Measurements from ENCODE around the gene RHOA. TPM values are rescaled to one million over a fixed set of nuclear protein-coding genes. Genes with fewer than 3 reads are reported as not detected.
A peak's percentile ranks its signal among the peaks of the same experiment; 100 is the strongest.
"Not testable (repeated sequence)": the region's sequence is repeated elsewhere in the genome, so short reads cannot be mapped to it uniquely, and the experiment has no call there.

The RHOA gene
- polyA plus RNA-seq, 1 donor = 332 TPM

- Histone ChIP-seq H3K27ac (ENCODE audit: low read length) (no peak overlapping the region), H3K4me1 (ENCODE audit: control insufficient read depth, insufficient read depth, low read length) (no peaks in the 10 kb centered on the region), H3K4me3 (ENCODE audit: low read length) (no peak overlapping the region), H3K9me3 (ENCODE audit: control insufficient read depth, low read depth, low read length) (no peaks in the 10 kb centered on the region), H3K27me3 (ENCODE audit: control insufficient read depth, insufficient read depth, low read length) (no peaks in the 10 kb centered on the region), H3K36me3 (ENCODE audit: control insufficient read depth, insufficient read depth, low read length) (peaks cover 28% of the 10 kb centered on the region)
- 100% methylated on average over 1 of the region's 3 CpGs for WGBS (ENCODE audit: insufficient coverage, low lambda C conversion rate)
- no peak for DNase-seq
These were observed 12.3 kb downstream of the RHOA start for GRCh38 chr3:49399461-49399860.

- 44% methylated on average over 3 of the region's 4 CpGs for WGBS (ENCODE audit: insufficient coverage, low lambda C conversion rate)
- H3K27me3 ChIP-seq (ENCODE audit: control insufficient read depth, insufficient read depth, low read length) = no peaks in the 10 kb centered on the region
- no peaks in the 10 kb centered on the region for H3K9me3 ChIP-seq (ENCODE audit: control insufficient read depth, low read depth, low read length)
- DNase-seq = peak; percentile 35 to 40
- no peak overlapping the region for H3K27ac ChIP-seq (ENCODE audit: low read length)
- peaks cover 21% of the 10 kb centered on the region for H3K36me3 ChIP-seq (ENCODE audit: control insufficient read depth, insufficient read depth, low read length)
- no peak overlapping the region for H3K4me3 ChIP-seq (ENCODE audit: low read length)
- H3K4me1 ChIP-seq (ENCODE audit: control insufficient read depth, insufficient read depth, low read length) = no peaks in the 10 kb centered on the region
These were observed 14.3 kb downstream of the RHOA start for GRCh38 chr3:49397470-49397869.

GRCh38 chr3:49391310-49391709 is 20.5 kb downstream of the RHOA start:
- not testable (repeated sequence) for DNase-seq; H3K27ac ChIP-seq (ENCODE audit: low read length); H3K36me3 ChIP-seq (ENCODE audit: control insufficient read depth, insufficient read depth, low read length); H3K4me3 ChIP-seq (ENCODE audit: low read length); H3K9me3 ChIP-seq (ENCODE audit: control insufficient read depth, low read depth, low read length); H3K4me1 ChIP-seq (ENCODE audit: control insufficient read depth, insufficient read depth, low read length); H3K27me3 ChIP-seq (ENCODE audit: control insufficient read depth, insufficient read depth, low read length)
- no CpG with 5 or more reads among the region's 10 CpGs for WGBS (ENCODE audit: insufficient coverage, low lambda C conversion rate)

GRCh38 chr3:49389297-49389696 is 22.5 kb downstream of the RHOA start:
- no peaks in the 10 kb centered on the region for H3K27me3 ChIP-seq (ENCODE audit: control insufficient read depth, insufficient read depth, low read length)
- no CpG with 5 or more reads among the region's 6 CpGs for WGBS (ENCODE audit: insufficient coverage, low lambda C conversion rate)
- H3K4me1 ChIP-seq (ENCODE audit: control insufficient read depth, insufficient read depth, low read length) = no peaks in the 10 kb centered on the region
- peaks cover 2% of the 10 kb centered on the region for H3K36me3 ChIP-seq (ENCODE audit: control insufficient read depth, insufficient read depth, low read length)
- no peak overlapping the region for H3K27ac ChIP-seq (ENCODE audit: low read length)
- H3K4me3 ChIP-seq (ENCODE audit: low read length) = no peak overlapping the region
- no peaks in the 10 kb centered on the region for H3K9me3 ChIP-seq (ENCODE audit: control insufficient read depth, low read depth, low read length)
- DNase-seq = no peak

GRCh38 chr3:49388289-49388820 is 23.4 kb downstream of the RHOA start:
- Histone ChIP-seq H3K36me3 (ENCODE audit: control insufficient read depth, insufficient read depth, low read length) (peaks cover 2% of the 10 kb centered on the region), H3K4me3 (ENCODE audit: low read length) (no peak overlapping the region), H3K27me3 (ENCODE audit: control insufficient read depth, insufficient read depth, low read length) (no peaks in the 10 kb centered on the region), H3K9me3 (ENCODE audit: control insufficient read depth, low read depth, low read length) (no peaks in the 10 kb centered on the region), H3K27ac (ENCODE audit: low read length) (no peak overlapping the region), H3K4me1 (ENCODE audit: control insufficient read depth, insufficient read depth, low read length) (no peaks in the 10 kb centered on the region)
- DNase-seq = no peak
- no CpG with 5 or more reads among the region's 1 CpG for WGBS (ENCODE audit: insufficient coverage, low lambda C conversion rate)

- WGBS (ENCODE audit: insufficient coverage, low lambda C conversion rate) = 100% methylated on average over 1 of the region's 2 CpGs
- no peak overlapping the region for H3K27ac ChIP-seq (ENCODE audit: low read length)
- peaks cover 2% of the 10 kb centered on the region for H3K36me3 ChIP-seq (ENCODE audit: control insufficient read depth, insufficient read depth, low read length)
- H3K27me3 ChIP-seq (ENCODE audit: control insufficient read depth, insufficient read depth, low read length) = no peaks in the 10 kb centered on the region
- no peak for DNase-seq
- H3K4me3 ChIP-seq (ENCODE audit: low read length) = no peak overlapping the region
- no peaks in the 10 kb centered on the region for H3K9me3 ChIP-seq (ENCODE audit: control insufficient read depth, low read depth, low read length)
- H3K4me1 ChIP-seq (ENCODE audit: control insufficient read depth, insufficient read depth, low read length) = no peaks in the 10 kb centered on the region
These were observed 24.1 kb downstream of the RHOA start for GRCh38 chr3:49387721-49388120.

GRCh38 chr3:49386056-49386756 is 25.6 kb downstream of the RHOA start:
- WGBS (ENCODE audit: insufficient coverage, low lambda C conversion rate) = 81% methylated on average over 3 of the region's 11 CpGs
- Histone ChIP-seq H3K27me3 (ENCODE audit: control insufficient read depth, insufficient read depth, low read length) (no peaks in the 10 kb centered on the region), H3K9me3 (ENCODE audit: control insufficient read depth, low read depth, low read length) (no peaks in the 10 kb centered on the region), H3K36me3 (ENCODE audit: control insufficient read depth, insufficient read depth, low read length) (peaks cover 2% of the 10 kb centered on the region), H3K27ac (ENCODE audit: low read length) (no peak overlapping the region), H3K4me3 (ENCODE audit: low read length) (no peak overlapping the region), H3K4me1 (ENCODE audit: control insufficient read depth, insufficient read depth, low read length) (no peaks in the 10 kb centered on the region)
- no peak for DNase-seq

- H3K36me3 ChIP-seq (ENCODE audit: control insufficient read depth, insufficient read depth, low read length) = peaks cover 2% of the 10 kb centered on the region
- no peak for DNase-seq
- WGBS (ENCODE audit: insufficient coverage, low lambda C conversion rate) = 100% methylated on average over 1 of the region's 1 CpG
- no peaks in the 10 kb centered on the region for H3K9me3 ChIP-seq (ENCODE audit: control insufficient read depth, low read depth, low read length)
- H3K27me3 ChIP-seq (ENCODE audit: control insufficient read depth, insufficient read depth, low read length) = no peaks in the 10 kb centered on the region
- H3K27ac ChIP-seq (ENCODE audit: low read length) = no peak overlapping the region
- H3K4me1 ChIP-seq (ENCODE audit: control insufficient read depth, insufficient read depth, low read length) = no peaks in the 10 kb centered on the region
- no peak overlapping the region for H3K4me3 ChIP-seq (ENCODE audit: low read length)
These were observed 26.2 kb downstream of the RHOA start for GRCh38 chr3:49385617-49386016.

- DNase-seq = no peak
- Histone ChIP-seq H3K4me3 (ENCODE audit: low read length) (no peak overlapping the region), H3K36me3 (ENCODE audit: control insufficient read depth, insufficient read depth, low read length) (no peaks in the 10 kb centered on the region), H3K9me3 (ENCODE audit: control insufficient read depth, low read depth, low read length) (no peaks in the 10 kb centered on the region), H3K27ac (ENCODE audit: low read length) (no peak overlapping the region), H3K27me3 (ENCODE audit: control insufficient read depth, insufficient read depth, low read length) (no peaks in the 10 kb centered on the region), H3K4me1 (ENCODE audit: control insufficient read depth, insufficient read depth, low read length) (no peaks in the 10 kb centered on the region)
- WGBS (ENCODE audit: insufficient coverage, low lambda C conversion rate) = 100% methylated on average over 1 of the region's 5 CpGs
These were observed 28.4 kb downstream of the RHOA start for GRCh38 chr3:49383387-49383786.

GRCh38 chr3:49378249-49378895 is 33.4 kb downstream of the RHOA start:
- H3K4me1 ChIP-seq (ENCODE audit: control insufficient read depth, insufficient read depth, low read length) = no peaks in the 10 kb centered on the region
- no peak overlapping the region for H3K4me3 ChIP-seq (ENCODE audit: low read length)
- no CpG with 5 or more reads among the region's 11 CpGs for WGBS (ENCODE audit: insufficient coverage, low lambda C conversion rate)
- no peaks in the 10 kb centered on the region for H3K9me3 ChIP-seq (ENCODE audit: control insufficient read depth, low read depth, low read length)
- no peak overlapping the region for H3K27ac ChIP-seq (ENCODE audit: low read length)
- no peaks in the 10 kb centered on the region for H3K27me3 ChIP-seq (ENCODE audit: control insufficient read depth, insufficient read depth, low read length)
- H3K36me3 ChIP-seq (ENCODE audit: control insufficient read depth, insufficient read depth, low read length) = peaks cover 16% of the 10 kb centered on the region
- DNase-seq = no peak
